Activated CD4-positive, CD25-positive, alpha-beta regulatory T cell treated with anti-CD3 and anti-CD28 coated beads, Interleukin-2, amount 50 U/mL, for 72 hours (primary cell): ENCODE data around the gene ARPC2.

ENCODE experiments used
- DNase-seq: peaks from one replicate; pipeline ENCODE4 v3.0.0; 2021

Gene ARPC2

GRCh38 chr2:218291318-218292047 lies 74.5 kb downstream of the ARPC2 start:
- DNase-seq: no peak

GRCh38 chr2:218292048-218293014 lies 75.3 kb downstream of the ARPC2 start, which contains the start of gene TMBIM1:
TSS of gene TMBIM1 (minus strand) at chr2:218292503. CDS start at chr2:218282141, 10,362 bp downstream.
- DNase-seq: peak; percentile 87

- DNase-seq: no peak
Observed at GRCh38 chr2:218293715-218294429, 76.9 kb downstream of the ARPC2 start.

- no peak for DNase-seq
Observed at GRCh38 chr2:218294430-218295022, 77.5 kb downstream of the ARPC2 start.

- DNase-seq: no peak
Observed at GRCh38 chr2:218295029-218295428, 78.0 kb downstream of the ARPC2 start.

- DNase-seq: no peak
Observed at GRCh38 chr2:218296200-218296599, 79.2 kb downstream of the ARPC2 start.

- no peak for DNase-seq
Observed at GRCh38 chr2:218296847-218297246, 79.9 kb downstream of the ARPC2 start.

GRCh38 chr2:218298314-218298875 lies 81.4 kb downstream of the ARPC2 start:
- DNase-seq: no peak

- DNase-seq: no peak
Observed at GRCh38 chr2:218300141-218300540, 83.2 kb downstream of the ARPC2 start.

- peak; percentile 84 for DNase-seq
Observed at GRCh38 chr2:218301176-218301819, 84.3 kb downstream of the ARPC2 start.
